ENCODE results near the gene CLEC4D.

Gene CLEC4D

GRCh38 chr12:8483079-8483478 lies 30.2 kb upstream of the CLEC4D start:
- TF ChIP-seq ZNF654 (tag by site-specific recombination; IDR thresholded peaks at IDR 0.05; ENCODE audit: low read depth): no peak
- TF ChIP-seq, protein P1, sequence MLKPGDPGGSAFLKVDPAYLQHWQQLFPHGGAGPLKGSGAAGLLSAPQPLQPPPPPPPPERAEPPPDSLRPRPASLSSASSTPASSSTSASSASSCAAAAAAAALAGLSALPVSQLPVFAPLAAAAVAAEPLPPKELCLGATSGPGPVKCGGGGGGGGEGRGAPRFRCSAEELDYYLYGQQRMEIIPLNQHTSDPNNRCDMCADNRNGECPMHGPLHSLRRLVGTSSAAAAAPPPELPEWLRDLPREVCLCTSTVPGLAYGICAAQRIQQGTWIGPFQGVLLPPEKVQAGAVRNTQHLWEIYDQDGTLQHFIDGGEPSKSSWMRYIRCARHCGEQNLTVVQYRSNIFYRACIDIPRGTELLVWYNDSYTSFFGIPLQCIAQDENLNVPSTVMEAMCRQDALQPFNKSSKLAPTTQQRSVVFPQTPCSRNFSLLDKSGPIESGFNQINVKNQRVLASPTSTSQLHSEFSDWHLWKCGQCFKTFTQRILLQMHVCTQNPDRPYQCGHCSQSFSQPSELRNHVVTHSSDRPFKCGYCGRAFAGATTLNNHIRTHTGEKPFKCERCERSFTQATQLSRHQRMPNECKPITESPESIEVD (tag by site-specific recombination; IDR thresholded peaks at IDR 0.05): no peak
- no peak for TF ChIP-seq ZNF658 (tag by site-specific recombination; IDR thresholded peaks at IDR 0.05)
- TF ChIP-seq ZNF510 (tag by site-specific recombination; IDR thresholded peaks at IDR 0.05; ENCODE audit: insufficient replicate concordance): no peak
- TF ChIP-seq ZNF843 (tag by site-specific recombination; IDR thresholded peaks at IDR 0.05): no peak
- TF ChIP-seq ZNF704 (tag by site-specific recombination; IDR thresholded peaks at IDR 0.05): no peak
- no peak for TF ChIP-seq OVOL3 (tag by site-specific recombination; IDR thresholded peaks at IDR 0.05)
- TF ChIP-seq SP2 (tag by site-specific recombination; IDR thresholded peaks at IDR 0.05): no peak
- TF ChIP-seq ZNF404 (tag by site-specific recombination; IDR thresholded peaks at IDR 0.05): no peak
- no peak for TF ChIP-seq ZBTB20 (tag by site-specific recombination; IDR thresholded peaks at IDR 0.05)
- Histone ChIP-seq H3K36me3 (ENCODE audit: control insufficient read depth in 2 of 2, insufficient read depth in 1 of 2, low read length in 2 of 2) (no peaks in the 10 kb centered on the region), H3K4me3 (ENCODE audit: low read depth, low read length) (no peak overlapping the region), H3K27ac (ENCODE audit: extremely low read depth, low read depth, low read length) (no peak overlapping the region), H3K4me1 (ENCODE audit: control insufficient read depth, insufficient read depth, low read length) (no peaks in the 10 kb centered on the region), H3K9me3 (ENCODE audit: control insufficient read depth, insufficient read depth, low read depth, low read length) (no peaks in the 10 kb centered on the region)
- POLR2A ChIA-PET: no interaction called here
- CTCF ChIA-PET: no interaction called here

DNA sequence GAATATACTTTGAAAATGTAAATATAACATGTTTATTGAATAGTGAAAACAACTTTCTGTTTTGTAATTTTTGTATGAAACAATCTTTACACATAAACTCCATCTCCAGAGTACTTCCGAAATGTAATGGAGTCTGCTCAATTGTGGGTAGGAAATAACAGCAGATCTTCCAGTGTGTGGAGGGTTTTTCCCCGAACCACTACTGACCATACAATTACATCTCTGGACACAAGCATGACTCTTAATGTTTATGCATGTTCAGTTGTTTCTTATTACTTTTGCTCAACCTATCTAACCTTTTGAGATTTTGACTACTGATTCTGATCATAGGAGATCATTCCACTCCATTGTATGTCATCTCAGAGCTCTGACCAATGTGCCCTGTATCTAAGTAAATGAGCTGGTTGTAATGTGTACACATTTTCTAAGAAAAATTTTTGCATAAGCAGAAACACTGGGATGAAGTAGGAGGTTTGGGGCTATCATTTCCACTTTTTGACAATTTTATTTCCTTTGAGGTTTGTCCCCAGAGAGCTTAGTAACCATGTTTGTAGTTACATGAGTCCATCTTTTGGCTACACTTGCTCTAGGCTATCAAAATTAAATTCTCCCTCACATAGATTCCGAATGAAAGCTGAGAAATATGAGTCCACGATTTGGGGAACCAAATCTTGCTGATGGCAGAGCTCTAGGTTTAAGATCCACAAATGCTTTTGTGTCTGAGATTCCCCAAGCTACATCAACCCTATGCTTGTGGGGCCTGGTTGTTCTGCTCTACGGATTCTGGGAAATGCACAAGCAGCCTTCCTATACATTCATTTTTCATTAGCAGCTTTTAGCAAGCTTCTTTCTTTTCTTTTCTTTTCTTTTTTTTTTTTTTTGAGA lies 21.4 kb upstream of the CLEC4D start:
- ChIA-PET POLR2A (no interaction called here), CTCF (no interaction called here)
- Histone ChIP-seq H3K9me3 (ENCODE audit: control insufficient read depth, insufficient read depth, low read depth, low read length) (no peaks in the 10 kb centered on the region), H3K4me1 (ENCODE audit: control insufficient read depth, insufficient read depth, low read length) (no peaks in the 10 kb centered on the region), H3K27ac (ENCODE audit: extremely low read depth, low read depth, low read length) (no peak overlapping the region), H3K36me3 (ENCODE audit: control insufficient read depth in 2 of 2, insufficient read depth in 1 of 2, low read length in 2 of 2) (no peaks in the 10 kb centered on the region), H3K4me3 (ENCODE audit: low read depth, low read length) (no peak overlapping the region)
- no peak for TF ChIP-seq ZNF571 (tag by site-specific recombination; IDR thresholded peaks at IDR 0.05)
- no peak for TF ChIP-seq ZNF549 (tag by site-specific recombination; IDR thresholded peaks at IDR 0.05)
- no peak for TF ChIP-seq ZBTB21 (tag by site-specific recombination; IDR thresholded peaks at IDR 0.05)
- TF ChIP-seq ZNF558 (tag by site-specific recombination; IDR thresholded peaks at IDR 0.05): no peak
- no peak for TF ChIP-seq ZFHX2 (tag by site-specific recombination; conservative IDR thresholded peaks at IDR 0.05)
- TF ChIP-seq ZNF24 (tag by site-specific recombination; IDR thresholded peaks at IDR 0.05): no peak
- no peak for TF ChIP-seq REPIN1 (tag by site-specific recombination; IDR thresholded peaks at IDR 0.05; ENCODE audit: low read depth)
- TF ChIP-seq KLF17 (tag by site-specific recombination; IDR thresholded peaks at IDR 0.05): no peak
- no peak for TF ChIP-seq ZNF366 (tag by site-specific recombination; conservative IDR thresholded peaks at IDR 0.05)
- no peak for TF ChIP-seq ZNF501 (tag by site-specific recombination; IDR thresholded peaks at IDR 0.05)
- TF ChIP-seq ZNF202 (tag by site-specific recombination; IDR thresholded peaks at IDR 0.05; ENCODE audit: borderline replicate concordance): no peak
- no peak for TF ChIP-seq OSR2 (tag by site-specific recombination; IDR thresholded peaks at IDR 0.05)
- TF ChIP-seq PATZ1 (tag by site-specific recombination; IDR thresholded peaks at IDR 0.05): no peak
- no peak for TF ChIP-seq ZNF768 (tag by site-specific recombination; IDR thresholded peaks at IDR 0.05)
- TF ChIP-seq GLIS1 (tag by site-specific recombination; IDR thresholded peaks at IDR 0.05): no peak
- no peak for TF ChIP-seq ZNF394 (tag by site-specific recombination; IDR thresholded peaks at IDR 0.05; ENCODE audit: borderline replicate concordance)
- TF ChIP-seq ZNF133 (tag by site-specific recombination; IDR thresholded peaks at IDR 0.05): no peak

Data from HEK293 (cell line).